ENCODE results near the gene ENG. TPM values are rescaled to one million over a fixed set of nuclear protein-coding genes. Genes with fewer than 3 reads are reported as not detected.

ENG gene
- total RNA-seq, 1 experiment from 2014 or later, result 0.18 TPM

DNA sequence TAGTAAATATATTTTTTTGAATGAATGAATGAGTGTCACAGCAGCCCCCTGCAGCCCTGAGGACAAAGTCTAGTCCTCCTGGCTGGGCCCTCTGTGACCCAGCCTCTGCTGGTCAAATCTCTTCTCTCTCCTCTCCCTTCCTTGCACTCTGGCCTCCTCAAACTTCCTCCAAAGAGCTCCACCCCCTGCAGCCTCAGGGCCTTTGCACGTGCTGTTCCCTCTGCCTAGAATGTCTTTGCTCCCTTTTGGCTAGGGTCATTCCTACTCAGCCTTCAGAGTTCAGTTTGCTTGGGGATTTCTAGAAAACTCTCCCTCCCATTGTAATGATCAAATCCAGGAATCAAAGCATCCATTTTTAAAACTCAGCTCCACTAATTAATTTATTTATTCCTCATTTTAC is 89.0 kb downstream of the ENG start:
- H3K4me3 Mint-ChIP-seq (ENCODE audit: unreplicated experiment), result no peak overlapping the region
- H3K36me3 Mint-ChIP-seq (ENCODE audit: insufficient read depth, unreplicated experiment), result no peaks in the 10 kb centered on the region
- Histone ChIP-seq H3K9me3 (no peaks in the 10 kb centered on the region), H3K27me3 (replicated peaks; ENCODE audit: control insufficient read depth, insufficient read depth, low read length) (no peaks in the 10 kb centered on the region; the same call in 1 of the 2 replicates), H3K4me3 (ENCODE audit: low read depth, low read length) (no peak overlapping the region), H3K4me1 (no peaks in the 10 kb centered on the region), H3K36me3 (ENCODE audit: control insufficient read depth, insufficient read depth, low read length) (no peaks in the 10 kb centered on the region)
- ChIA-PET POLR2A (no interaction called here), CTCF (no interaction called here)
- H3K27ac Mint-ChIP-seq (ENCODE audit: unreplicated experiment), result no peak overlapping the region
- no TSS peak for BruUV-seq (replicated peaks)
- no peaks in the 10 kb centered on the region for H3K4me1 Mint-ChIP-seq (ENCODE audit: low read depth, unreplicated experiment)
- no peak for DNase-seq
- intact Hi-C loops (cut with micrococcal nuclease; ENCODE audit: unreplicated experiment), result no loop called here
- no peaks in the 10 kb centered on the region for H3K9me3 Mint-ChIP-seq (ENCODE audit: unreplicated experiment)
- peaks cover 10% of the 10 kb centered on the region for H3K27me3 Mint-ChIP-seq (ENCODE audit: insufficient read depth, unreplicated experiment)
- no peak for TF ChIP-seq CTCF (IDR thresholded peaks at IDR 0.05; ENCODE audit: insufficient read depth in 1 of 2, low read depth in 1 of 2, low read length in 1 of 2, severe bottlenecking in 1 of 2, unreplicated experiment in 1 of 2)

Small RNAs within 50 kb of the gene (microRNA-seq; reads per million reads assigned to microRNA genes)
- gene MIR2861 (not detected), gene MIR3960 (not detected), gene MIR4672 (not detected)

Other genes with a start within 250 kb of the ENG start
- 5.5 and 6.7 TPM in 2 replicates for gene STXBP1, start 242.4 kb downstream of the ENG start, total RNA-seq (2022)
- not detected in 2 replicates for gene CFAP157, start 147.7 kb downstream of the ENG start, total RNA-seq (2022)
- 8.7 and 11.2 TPM in 2 replicates for gene PTRH1, start 139.0 kb downstream of the ENG start, total RNA-seq (2022)
- not detected in 2 replicates for gene TTC16, start 138.6 kb downstream of the ENG start, total RNA-seq (2022)
- gene TOR2A, start 119.4 kb downstream of the ENG start, total RNA-seq (2022), result 12.9 and 14.2 TPM in 2 replicates
- 0.34 TPM in 1 of 2 replicates, not detected in the other for gene SH2D3C, start 76.0 kb downstream of the ENG start, total RNA-seq (2022)
- gene CDK9, start 68.6 kb downstream of the ENG start, total RNA-seq (2022), result 47.9 and 48.2 TPM in 2 replicates
- gene FPGS, start 51.8 kb downstream of the ENG start, total RNA-seq (2022), result 54.4 and 57.3 TPM in 2 replicates
- 39.2 and 41.5 TPM in 2 replicates for gene AK1, start 23.0 kb upstream of the ENG start, total RNA-seq (2022)
- gene ST6GALNAC6, start 44.9 kb upstream of the ENG start, total RNA-seq (2022), result 20.7 and 25.1 TPM in 2 replicates
- gene ST6GALNAC4, start 62.4 kb upstream of the ENG start, total RNA-seq (2022), result 12.1 and 13.2 TPM in 2 replicates
- 2.3 and 3.8 TPM in 2 replicates for gene PIP5KL1, start 76.1 kb upstream of the ENG start, total RNA-seq (2022)
- gene DPM2, start 83.2 kb upstream of the ENG start, total RNA-seq (2022), result 38.7 and 39.4 TPM in 2 replicates
- gene EEIG1, start 126.3 kb upstream of the ENG start, total RNA-seq (2022), result 44.1 and 47.1 TPM in 2 replicates
- 8.5 and 8.6 TPM in 2 replicates for gene NAIF1, start 212.7 kb upstream of the ENG start, total RNA-seq (2022)
- gene SLC25A25, start 213.6 kb upstream of the ENG start, total RNA-seq (2022), result 16.5 and 18.5 TPM in 2 replicates

All from Caco-2 (cell line).